Mesothelial cell of epicardium (in vitro differentiated cells): ENCODE measurements around the gene ROBO2. TPM values are rescaled to one million over a fixed set of nuclear protein-coding genes. Genes with fewer than 3 reads are reported as not detected.

Experiments
- DNase-seq, 2 experiments: peaks; one replicate each; pipeline ENCODE4 v3.0.0; 2021; ENCODE audit warnings: low spot score in 2 of 2; ENCODE audit not compliant: unreplicated experiment in 2 of 2
- H3K27ac Mint-ChIP-seq: 2 replicates; pipeline ENCODE4 v1.8.0; 2021; ENCODE audit warnings: mixed read lengths
- H3K27me3 Mint-ChIP-seq: 2 replicates; pipeline ENCODE4 v1.8.0; 2021; ENCODE audit warnings: low read depth, mixed read lengths
- H3K36me3 Mint-ChIP-seq: 2 replicates; pipeline ENCODE4 v1.8.0; 2021; ENCODE audit warnings: mixed read lengths
- H3K4me1 Mint-ChIP-seq: 2 replicates; pipeline ENCODE4 v1.8.0; 2021; ENCODE audit warnings: mixed read lengths
- H3K4me3 Mint-ChIP-seq: 2 replicates; pipeline ENCODE4 v1.8.0; 2021; ENCODE audit warnings: mild to moderate bottlenecking, moderate library complexity, mixed read lengths
- H3K9me3 Mint-ChIP-seq: 2 replicates; pipeline ENCODE4 v1.8.0; 2021; ENCODE audit warnings: mixed read lengths
- total RNA-seq: library from RNA; stranded (reverse); gene quantifications from 3 replicates; pipeline ENCODE4 v1.2.1, GENCODE V29; 2021
- TF ChIP-seq, protein P1 (sequence below): fragments of 200-600 bp; sonication (generic); IDR thresholded peaks from one replicate; pipeline ENCODE4 v1.5.0; 2021; ENCODE audit warnings: antibody characterized with exemption; ENCODE audit not compliant: unreplicated experiment

The ROBO2 gene
- total RNA-seq = 82.3 to 90.3 TPM (median 82.4 TPM) in 3 replicates

DNA sequence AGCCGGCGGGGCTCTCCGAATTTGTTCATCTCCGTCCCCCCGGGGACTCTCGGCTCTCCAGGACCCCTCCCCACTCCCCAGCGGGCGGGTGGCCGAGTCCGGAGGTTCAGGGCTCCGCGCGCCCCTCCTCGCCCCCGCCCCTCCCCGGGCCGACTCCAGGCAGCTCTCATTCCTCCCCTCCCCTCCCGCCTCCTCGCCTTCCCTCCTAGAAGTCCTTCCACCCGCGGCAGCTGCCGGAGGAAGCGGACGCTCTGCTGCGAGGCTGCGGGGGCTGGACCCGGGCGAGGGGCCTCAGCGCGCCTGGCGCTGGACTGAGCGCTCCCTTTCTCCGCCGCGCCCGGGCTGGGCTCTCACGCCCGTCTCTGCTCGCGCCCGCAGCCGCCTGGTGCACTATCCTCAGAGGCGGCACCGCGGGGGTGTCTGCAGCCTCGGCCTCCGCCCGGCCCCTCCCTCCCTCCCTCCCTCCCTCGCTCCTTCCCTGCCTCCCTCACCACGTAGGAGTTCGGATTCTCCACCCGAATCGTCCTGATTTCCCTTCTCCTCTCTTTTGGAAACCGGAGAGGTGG lies at the start of gene ROBO2:
TSS of gene ROBO2 (plus strand) at position 494 of the 566 bp plus-strand sequence. CDS start 687 bp downstream, outside the sequence.
- peak within 1 kb of the TSS; percentile 90 for H3K27ac Mint-ChIP-seq
- H3K36me3 Mint-ChIP-seq = no peaks in the 10 kb centered on the region
- peak within 1 kb of the TSS; percentile 85 for H3K4me3 Mint-ChIP-seq
- peaks cover 26% of the 10 kb centered on the region for H3K4me1 Mint-ChIP-seq
- no peaks in the 10 kb centered on the region for H3K9me3 Mint-ChIP-seq
- DNase-seq = peak; percentile 56 to 78
- H3K27me3 Mint-ChIP-seq = peaks cover 21% of the 10 kb centered on the region
- TF ChIP-seq, protein P1, sequence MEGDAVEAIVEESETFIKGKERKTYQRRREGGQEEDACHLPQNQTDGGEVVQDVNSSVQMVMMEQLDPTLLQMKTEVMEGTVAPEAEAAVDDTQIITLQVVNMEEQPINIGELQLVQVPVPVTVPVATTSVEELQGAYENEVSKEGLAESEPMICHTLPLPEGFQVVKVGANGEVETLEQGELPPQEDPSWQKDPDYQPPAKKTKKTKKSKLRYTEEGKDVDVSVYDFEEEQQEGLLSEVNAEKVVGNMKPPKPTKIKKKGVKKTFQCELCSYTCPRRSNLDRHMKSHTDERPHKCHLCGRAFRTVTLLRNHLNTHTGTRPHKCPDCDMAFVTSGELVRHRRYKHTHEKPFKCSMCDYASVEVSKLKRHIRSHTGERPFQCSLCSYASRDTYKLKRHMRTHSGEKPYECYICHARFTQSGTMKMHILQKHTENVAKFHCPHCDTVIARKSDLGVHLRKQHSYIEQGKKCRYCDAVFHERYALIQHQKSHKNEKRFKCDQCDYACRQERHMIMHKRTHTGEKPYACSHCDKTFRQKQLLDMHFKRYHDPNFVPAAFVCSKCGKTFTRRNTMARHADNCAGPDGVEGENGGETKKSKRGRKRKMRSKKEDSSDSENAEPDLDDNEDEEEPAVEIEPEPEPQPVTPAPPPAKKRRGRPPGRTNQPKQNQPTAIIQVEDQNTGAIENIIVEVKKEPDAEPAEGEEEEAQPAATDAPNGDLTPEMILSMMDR = no peak

DNA sequence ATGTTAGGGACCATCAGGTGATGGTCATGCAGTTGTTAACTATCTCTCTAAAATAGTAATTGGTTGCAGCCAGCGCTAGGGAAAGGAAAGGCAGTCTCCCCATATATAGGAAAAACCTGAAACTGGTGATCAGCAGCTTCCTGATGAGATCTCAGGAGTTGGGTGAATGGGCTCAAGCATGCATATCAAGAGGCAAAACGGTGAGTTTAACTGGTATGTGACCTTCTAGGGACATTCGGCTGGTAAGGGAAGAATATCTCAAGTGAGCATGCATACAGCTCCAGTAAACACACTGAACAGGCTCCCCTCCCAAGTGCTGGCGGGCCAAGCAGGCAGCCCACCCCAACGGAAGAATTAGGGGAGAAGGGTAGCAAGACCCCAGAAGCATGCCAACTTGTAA lies 49.3 kb upstream of the ROBO2 start:
- Mint-ChIP-seq H3K4me1 (peaks cover 39% of the 10 kb centered on the region), H3K9me3 (no peaks in the 10 kb centered on the region), H3K36me3 (no peaks in the 10 kb centered on the region), H3K27ac (peak overlapping the region; percentile 58), H3K4me3 (no peak overlapping the region), H3K27me3 (no peaks in the 10 kb centered on the region)
- DNase-seq = no peak
- TF ChIP-seq, protein P1 = no peak

GRCh38 chr3:76991165-76991564 lies 48.7 kb upstream of the ROBO2 start:
- peak overlapping the region; percentile 11 for H3K4me3 Mint-ChIP-seq
- H3K36me3 Mint-ChIP-seq = no peaks in the 10 kb centered on the region
- H3K9me3 Mint-ChIP-seq = no peaks in the 10 kb centered on the region
- no peaks in the 10 kb centered on the region for H3K27me3 Mint-ChIP-seq
- peaks cover 39% of the 10 kb centered on the region for H3K4me1 Mint-ChIP-seq
- peak overlapping the region; percentile 79 for H3K27ac Mint-ChIP-seq
- no peak for DNase-seq
- TF ChIP-seq, protein P1 = no peak

GRCh38 chr3:76997733-76998132 lies 42.2 kb upstream of the ROBO2 start:
- TF ChIP-seq, protein P1 = no peak
- H3K27ac Mint-ChIP-seq = no peak overlapping the region
- no peak for DNase-seq
- peaks cover 35% of the 10 kb centered on the region for H3K4me1 Mint-ChIP-seq
- H3K27me3 Mint-ChIP-seq = no peaks in the 10 kb centered on the region
- H3K4me3 Mint-ChIP-seq = no peak overlapping the region
- H3K36me3 Mint-ChIP-seq = no peaks in the 10 kb centered on the region
- no peaks in the 10 kb centered on the region for H3K9me3 Mint-ChIP-seq

DNA sequence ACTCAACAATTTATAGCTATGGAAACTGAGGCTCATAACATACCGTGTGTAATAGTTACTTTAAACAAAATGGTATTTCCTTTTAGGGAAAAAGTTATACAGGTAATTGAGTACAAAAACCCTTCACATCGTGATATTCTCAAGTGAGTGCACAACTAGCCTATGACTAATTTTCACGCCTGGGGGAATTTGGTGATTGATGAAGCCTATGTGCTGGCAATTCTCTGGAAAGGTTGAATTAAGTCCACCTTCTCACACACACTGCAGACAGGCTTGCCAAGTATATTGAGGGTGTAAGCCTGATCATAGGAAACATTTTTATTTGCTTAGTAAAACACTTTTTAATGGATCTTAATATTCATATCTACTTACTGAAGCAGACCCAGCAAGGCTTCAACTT lies 41.3 kb upstream of the ROBO2 start:
- TF ChIP-seq, protein P1 = no peak
- Mint-ChIP-seq H3K9me3 (peaks cover 2% of the 10 kb centered on the region), H3K4me1 (peaks cover 38% of the 10 kb centered on the region), H3K36me3 (no peaks in the 10 kb centered on the region), H3K27me3 (no peaks in the 10 kb centered on the region), H3K27ac (no peak overlapping the region), H3K4me3 (no peak overlapping the region)
- DNase-seq = no peak
